ENCODE data around the gene RFTN1. TPM values are rescaled to one million over a fixed set of nuclear protein-coding genes. Genes with fewer than 3 reads are reported as not detected.

RFTN1 gene, protein sequence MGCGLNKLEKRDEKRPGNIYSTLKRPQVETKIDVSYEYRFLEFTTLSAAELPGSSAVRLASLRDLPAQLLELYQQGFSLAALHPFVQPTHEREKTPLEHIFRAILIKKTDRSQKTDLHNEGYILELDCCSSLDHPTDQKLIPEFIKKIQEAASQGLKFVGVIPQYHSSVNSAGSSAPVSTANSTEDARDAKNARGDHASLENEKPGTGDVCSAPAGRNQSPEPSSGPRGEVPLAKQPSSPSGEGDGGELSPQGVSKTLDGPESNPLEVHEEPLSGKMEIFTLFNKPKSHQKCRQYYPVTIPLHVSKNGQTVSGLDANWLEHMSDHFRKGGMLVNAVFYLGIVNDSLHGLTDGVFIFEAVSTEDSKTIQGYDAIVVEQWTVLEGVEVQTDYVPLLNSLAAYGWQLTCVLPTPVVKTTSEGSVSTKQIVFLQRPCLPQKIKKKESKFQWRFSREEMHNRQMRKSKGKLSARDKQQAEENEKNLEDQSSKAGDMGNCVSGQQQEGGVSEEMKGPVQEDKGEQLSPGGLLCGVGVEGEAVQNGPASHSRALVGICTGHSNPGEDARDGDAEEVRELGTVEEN
- total RNA-seq (2022; extraction: Qiagen RNA extraction; ENCODE audit: low read depth): 3.2 to 4.4 TPM (median 3.5 TPM) in 5 replicates

GRCh38 chr3:16513141-16514020 lies at the start of gene RFTN1:
Gene RFTN1 (minus strand): TSS chr3:16513699. CDS start chr3:16493869, 19,830 bp downstream.

Other genes starting within 250 kb of the RFTN1 start
- 19.6 to 27.8 TPM (median 25.9 TPM) in 5 replicates for gene DPH3, start 248.8 kb downstream of the RFTN1 start, total RNA-seq (2022; extraction: Qiagen RNA extraction; ENCODE audit: low read depth)
- gene OXNAD1, start 248.5 kb downstream of the RFTN1 start, total RNA-seq (2022; extraction: Qiagen RNA extraction; ENCODE audit: low read depth): 5.6 to 10.1 TPM (median 9.8 TPM) in 5 replicates
- gene DAZL, start 91.7 kb upstream of the RFTN1 start, total RNA-seq (2022; extraction: Qiagen RNA extraction; ENCODE audit: low read depth): not detected in 5 replicates